ENCODE data around the gene MPP1. TPM values are rescaled to one million over a fixed set of nuclear protein-coding genes. Genes with fewer than 3 reads are reported as not detected.
A peak's percentile ranks its signal among the peaks of the same experiment; 100 is the strongest.

MPP1 gene
- total and polyA plus RNA-seq, 2 of the 8 experiments (the other 6 are each of a cell fraction or from before 2014, with no cell fraction given) = 7.6 to 13.4 TPM

DNA sequence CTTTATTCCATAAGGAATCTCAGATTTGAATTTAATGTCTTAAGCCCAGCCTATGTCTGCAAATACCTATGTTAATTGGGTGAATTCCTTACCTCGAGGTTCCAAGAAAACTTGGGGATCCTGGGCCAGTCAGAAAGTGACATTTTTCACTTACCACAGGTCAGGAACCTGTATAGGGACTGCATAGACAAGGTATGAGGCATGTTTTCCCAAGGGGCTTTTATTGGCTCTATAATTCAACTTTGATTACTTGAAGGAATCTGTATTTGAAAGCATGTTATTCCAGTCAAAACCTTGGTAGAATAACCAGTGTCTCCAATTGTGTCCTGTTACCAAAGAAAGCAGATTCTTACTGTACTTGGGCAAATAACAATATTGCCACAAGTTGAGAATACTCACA lies 8.5 kb upstream of the MPP1 start:
- POLR2A ChIA-PET (ENCODE audit: partially characterized antibody) = no interaction called here
- H3K23me2 ChIP-seq (ENCODE audit: low read depth, low read length) = no peaks in the 10 kb centered on the region
- H3K18ac ChIP-seq (ENCODE audit: extremely low read depth, low read length) = no peak overlapping the region
- WGBS, 2 experiments (ENCODE audit: extremely low coverage in 1 of 2, insufficient coverage in 1 of 2, insufficient read length in 1 of 2, insufficient replicate concordance in 2 of 2, low coverage in 1 of 2, low lambda C conversion rate in 2 of 2, missing lambda C conversion rate in 1 of 2) = 10% methylated on average over 1 of the region's 1 CpG; no CpG with 5 or more reads in 1 of the 2 experiments
- H3K36me3 ChIP-seq (ENCODE audit: control insufficient read depth in 2 of 4, insufficient read depth in 4 of 4, low read length in 3 of 4) = peaks cover 0 to 2% (median 0%) of the 10 kb centered on the region in 4 experiments; a peak in 1 of 8 replicates
- H3K79me1 ChIP-seq (ENCODE audit: low read depth, low read length) = no peaks in the 10 kb centered on the region
- H4K5ac ChIP-seq (ENCODE audit: insufficient read length, low read depth, low read length) = no peak overlapping the region
- no peak overlapping the region for H3K23ac ChIP-seq (ENCODE audit: insufficient read length)
- no peak overlapping the region for H2BK15ac ChIP-seq (ENCODE audit: low read length)
- CTCF ChIA-PET (ENCODE audit: partially characterized antibody) = no interaction called here
- no peak overlapping the region for H3K4me3 ChIP-seq (ENCODE audit: extremely low read depth in 1 of 4, insufficient read depth in 2 of 4, low read depth in 3 of 4, low read length in 4 of 4)
- H3K4me2 ChIP-seq (ENCODE audit: insufficient read depth in 1 of 2, low read depth in 2 of 2, low read length in 2 of 2) = no peak overlapping the region
- TF ChIP-seq, protein P1, sequence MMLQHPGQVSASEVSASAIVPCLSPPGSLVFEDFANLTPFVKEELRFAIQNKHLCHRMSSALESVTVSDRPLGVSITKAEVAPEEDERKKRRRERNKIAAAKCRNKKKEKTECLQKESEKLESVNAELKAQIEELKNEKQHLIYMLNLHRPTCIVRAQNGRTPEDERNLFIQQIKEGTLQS (IDR thresholded peaks at IDR 0.05; ENCODE audit: insufficient read depth, low read depth, low read length) = no peak
- TF ChIP-seq TCF12 (IDR thresholded peaks at IDR 0.05; ENCODE audit: low read depth, low read length) (no peak), RBBP5 (IDR thresholded peaks at IDR 0.05; ENCODE audit: borderline replicate concordance, low read depth, low read length) (no peak), HDAC6 (IDR thresholded peaks at IDR 0.05; ENCODE audit: low read depth, low read length) (no peak), POLR2A (IDR thresholded peaks at IDR 0.05; ENCODE audit: control extremely low read depth in 1 of 2, low read depth in 2 of 2, low read length in 2 of 2) (no peak), CTBP2 (IDR thresholded peaks at IDR 0.05; ENCODE audit: borderline replicate concordance, insufficient read depth, insufficient read length, low read length) (no peak)
- TF ChIP-seq, protein P2, sequence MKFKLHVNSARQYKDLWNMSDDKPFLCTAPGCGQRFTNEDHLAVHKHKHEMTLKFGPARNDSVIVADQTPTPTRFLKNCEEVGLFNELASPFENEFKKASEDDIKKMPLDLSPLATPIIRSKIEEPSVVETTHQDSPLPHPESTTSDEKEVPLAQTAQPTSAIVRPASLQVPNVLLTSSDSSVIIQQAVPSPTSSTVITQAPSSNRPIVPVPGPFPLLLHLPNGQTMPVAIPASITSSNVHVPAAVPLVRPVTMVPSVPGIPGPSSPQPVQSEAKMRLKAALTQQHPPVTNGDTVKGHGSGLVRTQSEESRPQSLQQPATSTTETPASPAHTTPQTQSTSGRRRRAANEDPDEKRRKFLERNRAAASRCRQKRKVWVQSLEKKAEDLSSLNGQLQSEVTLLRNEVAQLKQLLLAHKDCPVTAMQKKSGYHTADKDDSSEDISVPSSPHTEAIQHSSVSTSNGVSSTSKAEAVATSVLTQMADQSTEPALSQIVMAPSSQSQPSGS (IDR thresholded peaks at IDR 0.05; ENCODE audit: low read length) = no peak
- H2BK20ac ChIP-seq (ENCODE audit: low read length) = no peak overlapping the region
- DNase-seq (ENCODE audit: low read depth in 1 of 2, low spot score in 2 of 2) = no peak
- no peak overlapping the region for H3K14ac ChIP-seq (ENCODE audit: insufficient read length)
- no peaks in the 10 kb centered on the region for H3K27me3 ChIP-seq (replicated peaks in 1 of 4; ENCODE audit: control insufficient read depth in 3 of 4, extremely low read depth in 1 of 4, insufficient read depth in 3 of 4, low read length in 3 of 4)
- H3K9ac ChIP-seq (replicated peaks in 1 of 4; ENCODE audit: extremely low read depth in 1 of 4, low read depth in 3 of 4, low read length in 3 of 4) = no peak overlapping the region
- peak; percentile 73 for FAIRE-seq
- H2BK12ac ChIP-seq (ENCODE audit: low read depth, low read length) = no peak overlapping the region
- no peak overlapping the region for H3K4ac ChIP-seq (replicated peaks; ENCODE audit: insufficient read length, low read depth, low read length)
- no peak overlapping the region for H2AK5ac ChIP-seq (ENCODE audit: low read depth, low read length)
- H3K27ac ChIP-seq (ENCODE audit: low read depth, low read length) = no peak overlapping the region
- no peaks in the 10 kb centered on the region for H3K4me1 ChIP-seq (replicated peaks in 1 of 4; ENCODE audit: control insufficient read depth in 3 of 4, insufficient read depth in 4 of 4, low read length in 3 of 4)
- no peak overlapping the region for H2BK5ac ChIP-seq (ENCODE audit: low read depth, low read length)
- H2AFZ ChIP-seq (ENCODE audit: low read length) = no peak overlapping the region
- H3K56ac ChIP-seq (replicated peaks; ENCODE audit: insufficient read length, low read depth, low read length) = no peak overlapping the region
- no peak overlapping the region for H4K8ac ChIP-seq (ENCODE audit: extremely low read depth, insufficient read depth, low read length)
- no peak overlapping the region for H4K91ac ChIP-seq (replicated peaks; ENCODE audit: insufficient read length, low read length)
- H4K20me1 ChIP-seq (replicated peaks in 1 of 2; ENCODE audit: control insufficient read depth in 1 of 2, insufficient read depth in 2 of 2, low read length in 2 of 2) = no peaks in the 10 kb centered on the region
- H3K9me3 ChIP-seq (ENCODE audit: insufficient read depth in 2 of 2, low read depth in 1 of 2, low read length in 1 of 2) = peaks cover 0 to 4% of the 10 kb centered on the region in 2 experiments; a peak in 2 of 4 replicates
- H3K79me2 ChIP-seq (ENCODE audit: control insufficient read depth in 1 of 2, insufficient read depth in 2 of 2, low read length in 2 of 2) = no peaks in the 10 kb centered on the region
- no peak overlapping the region for H2BK120ac ChIP-seq (replicated peaks; ENCODE audit: low read depth, low read length)

Data from H1 (cell line).